GM12873 (cell line): ENCODE results near the gene ATP4B.

Experiments
- TF ChIP-seq, protein P1 (sequence below): IDR thresholded peaks from 2 replicates; pipeline ENCODE4 v1.5.1; 2012; ENCODE audit warnings: low read depth, mild to moderate bottlenecking, moderate library complexity, low read length, control low read depth; ENCODE audit not compliant: insufficient read depth; ENCODE audit errors: missing control alignments

ATP4B gene

DNA sequence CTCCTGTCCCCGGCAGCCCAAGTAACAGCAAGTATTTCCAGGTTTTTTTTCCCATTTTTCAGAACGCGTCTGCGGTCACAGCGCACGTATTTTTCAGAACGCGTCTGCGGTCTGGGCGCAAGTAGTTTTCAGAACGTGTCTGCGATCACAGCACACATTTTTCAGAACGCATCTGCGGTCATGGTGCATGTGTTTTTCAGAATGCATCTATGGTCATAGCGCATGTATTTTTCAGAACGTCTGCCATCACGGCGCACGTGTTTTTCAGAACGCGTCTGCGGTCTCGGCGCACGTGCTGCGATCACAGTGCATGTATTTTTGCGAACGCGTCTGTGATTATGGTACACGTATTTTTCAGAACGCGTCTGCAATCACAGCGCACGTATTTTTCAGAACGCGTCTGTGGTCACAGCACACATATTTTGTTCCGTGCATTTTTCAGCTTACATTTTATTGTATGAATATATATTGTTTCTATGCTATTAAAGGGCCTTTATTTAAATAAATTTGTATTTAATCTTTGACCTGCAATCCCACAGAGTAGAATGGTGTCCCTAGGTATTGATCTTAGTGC lies 19.7 kb downstream of the ATP4B start:
- TF ChIP-seq, protein P1, sequence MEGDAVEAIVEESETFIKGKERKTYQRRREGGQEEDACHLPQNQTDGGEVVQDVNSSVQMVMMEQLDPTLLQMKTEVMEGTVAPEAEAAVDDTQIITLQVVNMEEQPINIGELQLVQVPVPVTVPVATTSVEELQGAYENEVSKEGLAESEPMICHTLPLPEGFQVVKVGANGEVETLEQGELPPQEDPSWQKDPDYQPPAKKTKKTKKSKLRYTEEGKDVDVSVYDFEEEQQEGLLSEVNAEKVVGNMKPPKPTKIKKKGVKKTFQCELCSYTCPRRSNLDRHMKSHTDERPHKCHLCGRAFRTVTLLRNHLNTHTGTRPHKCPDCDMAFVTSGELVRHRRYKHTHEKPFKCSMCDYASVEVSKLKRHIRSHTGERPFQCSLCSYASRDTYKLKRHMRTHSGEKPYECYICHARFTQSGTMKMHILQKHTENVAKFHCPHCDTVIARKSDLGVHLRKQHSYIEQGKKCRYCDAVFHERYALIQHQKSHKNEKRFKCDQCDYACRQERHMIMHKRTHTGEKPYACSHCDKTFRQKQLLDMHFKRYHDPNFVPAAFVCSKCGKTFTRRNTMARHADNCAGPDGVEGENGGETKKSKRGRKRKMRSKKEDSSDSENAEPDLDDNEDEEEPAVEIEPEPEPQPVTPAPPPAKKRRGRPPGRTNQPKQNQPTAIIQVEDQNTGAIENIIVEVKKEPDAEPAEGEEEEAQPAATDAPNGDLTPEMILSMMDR, result no peak

DNA sequence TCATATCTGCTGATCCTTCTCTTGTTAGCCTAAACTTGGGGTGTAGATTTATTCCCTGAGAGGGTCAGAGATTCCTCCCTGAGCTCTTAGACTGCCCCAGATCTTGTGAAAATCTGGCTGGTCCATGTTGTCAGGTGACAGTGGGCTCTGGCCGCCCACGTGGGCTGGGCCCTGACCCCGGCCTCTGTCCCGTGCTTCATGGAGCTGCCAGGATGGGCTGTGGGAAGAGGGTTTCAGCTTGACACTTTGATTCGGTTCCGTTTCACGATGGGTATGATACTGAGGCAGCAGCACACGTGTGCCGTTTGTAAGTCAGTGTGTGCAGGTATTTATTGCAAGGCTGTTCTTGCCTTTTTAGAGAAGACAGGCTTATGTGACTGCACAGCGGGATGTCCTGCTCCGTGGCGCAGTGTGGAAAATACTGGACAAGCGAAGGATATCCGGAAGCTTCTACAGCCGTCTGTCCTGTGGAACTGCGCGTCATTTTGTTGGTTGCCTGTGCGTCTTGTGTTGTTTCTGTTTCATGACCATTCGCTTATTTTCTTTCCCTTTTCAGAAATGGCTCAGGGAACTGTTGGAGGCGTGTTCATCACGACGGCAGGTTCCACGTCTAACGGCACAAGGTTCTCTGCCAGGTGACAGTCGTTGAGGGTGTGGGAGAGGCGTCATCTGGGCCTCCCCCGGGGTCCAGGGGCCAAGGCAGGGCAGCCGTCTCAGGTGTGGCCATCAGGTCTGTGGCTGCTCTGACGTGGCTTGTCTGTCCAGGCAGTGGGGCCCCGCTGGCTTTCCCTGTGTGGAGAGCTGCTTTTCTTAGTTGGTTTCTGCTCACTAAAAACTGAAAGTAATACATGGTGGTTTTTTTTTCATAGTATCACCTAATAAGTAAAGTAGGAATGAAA lies 20.5 kb downstream of the ATP4B start:
- TF ChIP-seq, protein P1, result no peak

DNA sequence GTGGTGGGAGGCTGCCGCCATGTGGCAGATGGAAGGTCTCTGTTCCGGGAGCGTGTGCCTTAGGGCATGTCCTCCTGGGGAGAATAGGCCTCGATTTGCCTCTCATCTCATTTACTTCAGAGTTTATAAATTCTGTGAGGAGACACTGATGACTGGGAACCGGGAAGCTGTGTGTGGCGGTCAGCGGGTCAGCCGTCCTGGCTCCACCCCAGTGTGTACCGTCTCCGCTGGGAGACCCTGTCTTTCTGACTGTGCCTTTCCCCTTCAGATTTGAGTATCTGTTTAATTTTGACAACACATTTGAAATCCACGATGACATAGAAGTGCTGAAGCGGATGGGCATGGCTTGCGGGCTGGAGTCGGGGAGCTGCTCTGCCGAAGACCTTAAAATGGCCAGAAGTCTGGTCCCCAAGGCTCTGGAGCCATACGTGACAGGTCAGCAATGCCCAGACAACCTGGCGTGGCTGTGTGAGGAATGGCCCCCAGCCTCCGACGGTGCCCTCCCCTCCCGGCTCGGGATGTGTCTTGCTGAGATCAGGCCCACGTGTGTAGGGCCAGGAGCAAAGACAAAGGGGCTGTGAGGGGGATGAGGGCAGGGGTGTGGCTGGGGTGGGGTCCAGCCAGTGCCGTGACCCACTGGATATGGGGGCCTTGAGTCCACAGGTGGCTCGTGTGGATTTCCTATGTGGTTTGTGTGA lies 21.6 kb downstream of the ATP4B start:
- TF ChIP-seq, protein P1, result no peak

DNA sequence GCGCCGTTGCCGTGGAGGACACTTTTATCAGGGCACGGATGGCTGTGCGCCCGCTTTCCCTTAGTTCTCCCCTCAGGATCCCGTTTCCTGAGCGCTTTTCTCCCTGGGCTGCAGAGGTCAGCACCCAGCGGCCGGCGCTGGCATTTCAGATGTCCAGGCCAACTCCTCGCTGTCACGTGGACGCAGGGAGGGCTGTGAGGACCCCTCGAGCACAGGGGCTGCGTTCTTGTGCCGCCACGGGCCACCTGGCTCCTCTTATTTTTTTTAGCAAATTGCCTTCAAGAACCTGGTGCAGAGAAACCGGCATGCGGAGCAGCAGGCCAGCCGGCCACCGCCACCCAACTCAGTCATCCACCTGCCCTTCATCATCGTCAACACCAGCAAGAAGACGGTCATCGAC lies 22.3 kb downstream of the ATP4B start:
- TF ChIP-seq, protein P1, result no peak

DNA sequence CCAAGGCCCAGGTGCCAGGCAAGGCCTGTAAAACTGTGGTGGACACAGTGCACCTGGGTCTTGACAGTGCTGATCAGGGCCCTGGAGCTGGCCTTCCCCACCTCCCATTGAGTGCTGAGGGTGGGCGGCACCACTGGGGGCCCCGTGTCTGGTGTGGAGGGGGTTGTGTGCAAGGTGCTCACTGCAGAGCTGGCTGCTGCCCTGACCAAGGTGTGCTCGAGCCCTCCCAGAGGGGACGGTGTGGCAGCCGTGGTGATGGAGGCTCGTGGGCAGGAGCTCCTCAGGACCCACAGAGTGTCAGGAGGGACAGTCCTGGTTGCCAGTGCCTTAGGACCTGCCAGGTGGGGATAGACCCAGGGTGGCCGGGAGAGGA lies 23.0 kb downstream of the ATP4B start:
- TF ChIP-seq, protein P1, result no peak

DNA sequence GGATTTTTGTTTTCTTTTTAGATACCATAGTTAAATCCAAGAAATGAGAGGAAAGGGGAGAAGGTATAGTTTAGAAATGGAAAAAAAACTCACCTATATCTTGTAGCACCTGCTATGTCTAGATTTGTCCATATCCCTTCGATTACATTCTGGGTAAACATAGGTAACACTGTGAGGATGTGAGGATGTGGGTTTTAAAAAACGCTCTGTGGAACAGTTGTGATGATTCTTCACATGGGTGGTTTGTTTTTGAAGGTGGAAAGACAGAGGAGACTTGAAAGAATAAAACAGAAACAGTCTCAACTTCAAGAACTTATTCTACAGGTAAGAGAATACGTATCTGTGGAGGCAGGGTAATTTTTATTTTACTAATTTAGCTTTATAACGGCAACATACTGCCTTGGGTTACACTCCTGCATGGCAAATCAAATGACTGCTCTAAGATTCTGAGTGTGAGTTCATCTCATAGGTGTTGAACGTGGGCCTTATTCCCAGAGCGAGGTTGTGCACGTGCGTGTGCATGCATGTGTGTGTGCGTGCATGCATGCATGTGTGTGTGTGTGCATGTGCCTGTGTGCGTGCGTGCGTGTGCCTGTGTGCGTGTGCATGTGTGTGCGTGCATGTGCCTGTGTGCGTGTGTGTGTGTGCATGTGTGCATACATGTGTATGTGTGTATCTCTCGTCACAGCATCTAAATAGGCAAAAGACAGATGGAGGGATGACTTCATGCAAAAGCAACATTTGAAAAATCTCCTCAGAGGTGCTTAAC lies 23.5 kb downstream of the ATP4B start:
- TF ChIP-seq, protein P1, result no peak
